PC-3 (cell line): ENCODE measurements around the gene CD52. TPM values are rescaled to one million over a fixed set of nuclear protein-coding genes. Genes with fewer than 3 reads are reported as not detected.
A peak's percentile ranks its signal among the peaks of the same experiment; 100 is the strongest.

Experiments
- ATAC-seq: fragments of 200-7000 bp; cut with Tn5 transposase; 2 replicates; pipeline ENCODE4 v1.9.1; 2020; ENCODE audit warnings: mild to moderate bottlenecking, moderate library complexity
- BruUV-seq: library from RNA; stranded (reverse); fragments of 400-500 nt; replicated peaks from 2 replicates; lab custom pipeline; 2021; lab: Mats Ljungman, UMichigan
- CTCF ChIA-PET: fragments of 300-600 bp; sonication (Branson Sonifier 250); formaldehyde crosslinking; loops from one replicate; lab custom pipeline; 2022; ENCODE audit warnings: antibody characterized with exemption; lab: Charles Lee
- POLR2A ChIA-PET: fragments of 300-600 bp; sonication (Branson Sonifier 250); formaldehyde crosslinking; loops from one replicate; lab custom pipeline; 2022; ENCODE audit warnings: antibody characterized with exemption; ENCODE audit not compliant: unreplicated experiment; lab: Charles Lee
- DNase-seq: peaks from one replicate; pipeline ENCODE4 v3.0.0-alpha.2; 2015
- H2AFZ ChIP-seq: fragments of 300-600 bp; sonication (generic); 2 replicates; pipeline ENCODE4 v1.6.0; 2016; ENCODE audit warnings: antibody characterized with exemption, low read length
- H3F3A ChIP-seq: fragments of 300-600 bp; sonication (generic); one replicate; pipeline ENCODE4 v1.6.0; 2017; ENCODE audit warnings: antibody characterized with exemption, low read length, control low read depth, mild to moderate bottlenecking; ENCODE audit not compliant: unreplicated experiment
- H3K27ac ChIP-seq: fragments of 300-600 bp; sonication (generic); 2 replicates; pipeline ENCODE4 v1.5.1; 2016; ENCODE audit warnings: mild to moderate bottlenecking, low read length
- H3K27me3 ChIP-seq: fragments of 300-600 bp; sonication (generic); 2 replicates; pipeline ENCODE4 v1.6.1; 2016; ENCODE audit warnings: low read length, mixed read lengths
- H3K36me3 ChIP-seq: fragments of 300-600 bp; sonication (generic); 2 replicates; pipeline ENCODE4 v1.6.1; 2016; ENCODE audit warnings: low read depth, mixed run types, low read length, mixed read lengths
- H3K4me1 ChIP-seq: fragments of 300-600 bp; sonication (generic); 2 replicates; pipeline ENCODE4 v1.5.1; 2016; ENCODE audit warnings: low read length; ENCODE audit not compliant: insufficient read depth
- H3K4me2 ChIP-seq: fragments of 300-600 bp; sonication (generic); 2 replicates; pipeline ENCODE4 v1.6.0; 2016; ENCODE audit warnings: low read length
- H3K4me3 ChIP-seq: fragments of 300-600 bp; sonication (generic); 2 replicates; pipeline ENCODE4 v1.5.1; 2016; ENCODE audit warnings: mild to moderate bottlenecking, low read length, mixed read lengths
- H3K79me2 ChIP-seq: fragments of 300-600 bp; sonication (generic); 2 replicates; pipeline ENCODE4 v1.6.1; 2017; ENCODE audit warnings: low read length, mixed read lengths
- H3K9ac ChIP-seq: fragments of 300-600 bp; sonication (generic); 2 replicates; pipeline ENCODE4 v1.6.0; 2016; ENCODE audit warnings: mild to moderate bottlenecking, low read length
- H3K9me2 ChIP-seq: fragments of 300-600 bp; sonication (generic); replicated peaks from 2 replicates; pipeline ENCODE4 v1.6.1; 2016; ENCODE audit warnings: mixed run types, low read length, mixed read lengths
- H3K9me3 ChIP-seq: fragments of 300-600 bp; sonication (generic); 2 replicates; pipeline ENCODE4 v1.6.1; 2016; ENCODE audit warnings: low read length, mixed read lengths
- H4K20me1 ChIP-seq: fragments of 300-600 bp; sonication (generic); 2 replicates; pipeline ENCODE4 v1.6.1; 2016; ENCODE audit warnings: low read length, mixed read lengths
- EZH2 ChIP-seq: fragments of 300-600 bp; sonication (generic); IDR thresholded peaks from one replicate; pipeline ENCODE4 v1.6.1; 2017; ENCODE audit warnings: antibody characterized with exemption, mild to moderate bottlenecking, low read length; ENCODE audit not compliant: unreplicated experiment
- EZH2phosphoT487 ChIP-seq: fragments of 300-600 bp; sonication (generic); IDR thresholded peaks from 2 replicates; pipeline ENCODE4 v1.6.1; 2018; ENCODE audit warnings: mild to moderate bottlenecking, antibody characterized with exemption, low read length, borderline replicate concordance
- intact Hi-C: fragments of 100-400 bp; cut with micrococcal nuclease; formaldehyde crosslinking; loops from 2 replicates; pipeline ENCODE4 v1.9.0; 2023
- total RNA-seq: library from RNA; depleted of rRNA; stranded (reverse); fragments of >200 nt; gene quantifications from 2 replicates; pipeline ENCODE4 v1.2.3, GENCODE V29; 2014
- TF ChIP-seq, protein P1 (sequence below): fragments of 300-600 bp; sonication (generic); conservative IDR thresholded peaks from 2 replicates; pipeline ENCODE4 v1.5.1; 2017; ENCODE audit warnings: antibody characterized with exemption, low read depth, mild to moderate bottlenecking, low read length

The CD52 gene
- total RNA-seq, 1 experiment from 2014 or later, result not detected

DNA sequence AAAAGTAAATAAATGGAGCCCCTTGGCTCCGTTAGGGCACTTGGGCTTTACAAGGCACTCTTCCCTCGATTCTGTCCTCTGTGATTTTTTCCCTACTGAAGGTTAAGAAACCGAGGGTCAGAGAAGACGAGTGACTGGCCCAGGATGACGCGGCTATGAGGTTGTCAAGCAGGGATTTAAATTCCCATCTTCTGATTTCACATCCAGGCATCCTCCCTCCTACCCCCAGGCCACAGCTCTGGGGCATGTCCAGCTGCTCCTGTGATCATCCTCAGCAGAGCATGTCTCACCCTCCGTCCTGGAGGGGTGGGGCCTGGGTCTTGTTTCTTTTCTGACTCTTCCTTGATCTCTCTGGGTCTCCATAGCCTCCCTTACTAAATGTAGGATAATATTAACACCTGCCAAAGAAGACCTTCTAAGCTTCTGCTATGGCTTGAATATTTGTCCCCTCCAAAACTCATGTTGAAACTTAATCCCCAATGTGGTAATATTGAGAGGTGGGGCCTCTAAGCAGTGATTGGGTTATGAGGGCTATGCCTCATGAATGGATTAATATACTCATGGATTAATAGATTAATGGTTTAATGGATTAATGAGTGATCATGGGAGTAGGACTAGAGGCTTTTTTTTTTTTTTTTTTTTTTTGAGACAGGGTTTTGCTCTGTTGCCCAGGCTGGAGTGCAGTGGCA is 31.6 kb downstream of the CD52 start:
- BruUV-seq, result no TSS peak
- POLR2A ChIA-PET, result no interaction called here
- Histone ChIP-seq H3K4me2 (peak overlapping the region; percentile 32), H3K27me3 (no peaks in the 10 kb centered on the region), H3F3A (no peaks in the 10 kb centered on the region), H3K9ac (no peak overlapping the region), H3K36me3 (no peaks in the 10 kb centered on the region), H3K27ac (peak overlapping the region; percentile 85), H2AFZ (no peak overlapping the region), H3K4me1 (peaks cover 51% of the 10 kb centered on the region), H3K9me2 (no peaks in the 10 kb centered on the region), H3K79me2 (peaks cover 12% of the 10 kb centered on the region; the same call in 1 of the 2 replicates), H4K20me1 (no peaks in the 10 kb centered on the region), H3K4me3 (no peak overlapping the region), H3K9me3 (no peaks in the 10 kb centered on the region)
- TF ChIP-seq EZH2phosphoT487 (no peak), EZH2 (no peak)
- TF ChIP-seq, protein P1, sequence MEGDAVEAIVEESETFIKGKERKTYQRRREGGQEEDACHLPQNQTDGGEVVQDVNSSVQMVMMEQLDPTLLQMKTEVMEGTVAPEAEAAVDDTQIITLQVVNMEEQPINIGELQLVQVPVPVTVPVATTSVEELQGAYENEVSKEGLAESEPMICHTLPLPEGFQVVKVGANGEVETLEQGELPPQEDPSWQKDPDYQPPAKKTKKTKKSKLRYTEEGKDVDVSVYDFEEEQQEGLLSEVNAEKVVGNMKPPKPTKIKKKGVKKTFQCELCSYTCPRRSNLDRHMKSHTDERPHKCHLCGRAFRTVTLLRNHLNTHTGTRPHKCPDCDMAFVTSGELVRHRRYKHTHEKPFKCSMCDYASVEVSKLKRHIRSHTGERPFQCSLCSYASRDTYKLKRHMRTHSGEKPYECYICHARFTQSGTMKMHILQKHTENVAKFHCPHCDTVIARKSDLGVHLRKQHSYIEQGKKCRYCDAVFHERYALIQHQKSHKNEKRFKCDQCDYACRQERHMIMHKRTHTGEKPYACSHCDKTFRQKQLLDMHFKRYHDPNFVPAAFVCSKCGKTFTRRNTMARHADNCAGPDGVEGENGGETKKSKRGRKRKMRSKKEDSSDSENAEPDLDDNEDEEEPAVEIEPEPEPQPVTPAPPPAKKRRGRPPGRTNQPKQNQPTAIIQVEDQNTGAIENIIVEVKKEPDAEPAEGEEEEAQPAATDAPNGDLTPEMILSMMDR, result no peak
- intact Hi-C loops, result no loop called here
- ATAC-seq, result peak; percentile 14; the same call in 1 of the 2 replicates
- peak; percentile 81 for DNase-seq
- CTCF ChIA-PET, result interaction anchor here (0.5 to 0.8 kb wide), 2 partner anchors 65 to 245 kb away, joined by 3 to 4 read pairs; no protein-coding TSS in a partner anchor

DNA sequence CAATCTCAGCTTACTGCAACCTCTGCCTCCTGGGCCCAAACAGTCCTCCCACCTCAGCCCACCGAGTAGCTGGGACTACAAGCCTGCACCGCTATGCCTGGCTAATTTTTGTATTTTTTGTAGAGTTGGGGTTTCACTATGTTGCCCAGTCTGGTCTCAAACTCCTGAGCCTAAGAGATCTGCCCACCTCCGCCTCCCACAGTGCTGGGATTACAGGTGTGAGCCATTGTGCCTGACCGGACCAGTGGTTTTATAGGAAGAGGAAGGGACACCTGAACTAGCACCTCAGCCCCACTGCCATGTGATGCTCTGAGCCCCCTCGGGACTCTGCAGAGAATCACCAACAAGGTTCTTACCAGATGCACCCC is 32.1 kb downstream of the CD52 start:
- intact Hi-C loops, result no loop called here
- ATAC-seq (no peak), DNase-seq (no peak)
- Histone ChIP-seq H3K36me3 (no peaks in the 10 kb centered on the region), H3K9me2 (no peaks in the 10 kb centered on the region), H3F3A (no peaks in the 10 kb centered on the region), H3K4me1 (peaks cover 55% of the 10 kb centered on the region), H3K9ac (no peak overlapping the region), H2AFZ (no peak overlapping the region), H3K79me2 (peaks cover 12% of the 10 kb centered on the region; the same call in 1 of the 2 replicates), H4K20me1 (no peaks in the 10 kb centered on the region), H3K27me3 (no peaks in the 10 kb centered on the region), H3K27ac (peak overlapping the region; percentile 85), H3K9me3 (no peaks in the 10 kb centered on the region), H3K4me3 (no peak overlapping the region), H3K4me2 (no peak overlapping the region)
- no peak for TF ChIP-seq EZH2
- TF ChIP-seq, protein P1, result no peak
- no peak for TF ChIP-seq EZH2phosphoT487
- CTCF ChIA-PET, result interaction anchor here (0.8 kb wide), 1 partner anchor 65 kb away, joined by 3 read pairs; no protein-coding TSS in a partner anchor
- no TSS peak for BruUV-seq
- POLR2A ChIA-PET, result no interaction called here

DNA sequence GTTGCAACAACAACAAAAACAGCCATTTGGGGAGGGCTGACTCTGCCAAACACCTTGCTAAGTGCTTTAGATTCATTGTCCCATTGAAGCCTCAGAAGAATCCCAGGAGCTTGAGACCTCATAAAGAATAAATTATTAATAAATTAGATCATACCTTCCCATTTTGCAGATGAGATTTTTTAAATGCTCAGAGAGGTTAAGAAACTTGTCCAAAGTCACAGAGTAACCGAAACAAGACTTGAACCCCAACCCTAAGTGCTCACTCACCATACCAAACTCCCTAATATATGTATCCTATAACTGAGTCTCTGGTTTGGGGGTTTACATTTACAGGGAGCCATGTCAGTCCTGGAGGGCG is 32.6 kb downstream of the CD52 start:
- no peaks in the 10 kb centered on the region for H3K27me3 ChIP-seq
- ATAC-seq (no peak), DNase-seq (no peak)
- ChIA-PET CTCF (no interaction called here), POLR2A (no interaction called here)
- no peaks in the 10 kb centered on the region for H3K9me3 ChIP-seq
- no peaks in the 10 kb centered on the region for H3F3A ChIP-seq
- no peak overlapping the region for H3K4me3 ChIP-seq
- peaks cover 12% of the 10 kb centered on the region; the same call in 1 of the 2 replicates for H3K79me2 ChIP-seq
- H3K27ac ChIP-seq, result peak overlapping the region; percentile 85
- H4K20me1 ChIP-seq, result no peaks in the 10 kb centered on the region
- H2AFZ ChIP-seq, result no peak overlapping the region
- no peaks in the 10 kb centered on the region for H3K36me3 ChIP-seq
- TF ChIP-seq EZH2 (no peak), EZH2phosphoT487 (no peak)
- TF ChIP-seq, protein P1, result no peak
- intact Hi-C loops, result no loop called here
- H3K9me2 ChIP-seq, result no peaks in the 10 kb centered on the region
- peaks cover 55% of the 10 kb centered on the region for H3K4me1 ChIP-seq
- H3K4me2 ChIP-seq, result peak overlapping the region; percentile 82
- no TSS peak for BruUV-seq
- peak overlapping the region; percentile 58; the same call in 1 of the 2 replicates for H3K9ac ChIP-seq
